Measurements from ENCODE around the gene BANP.
"Not testable (repeated sequence)": the region's sequence is repeated elsewhere in the genome, so short reads cannot be mapped to it uniquely, and the experiment has no call there.

BANP gene

GRCh38 chr16:87993901-87994300 is 42.7 kb downstream of the BANP start:
- no peaks in the 10 kb centered on the region for H3K79me2 ChIP-seq (ENCODE audit: insufficient read depth, low read length)
- no peaks in the 10 kb centered on the region for H3K9me2 ChIP-seq (ENCODE audit: low read depth, low read length)
- no peak overlapping the region for H3K4me2 ChIP-seq (ENCODE audit: low read length)
- no peak overlapping the region for H3K9ac ChIP-seq (ENCODE audit: low read length)
- peaks cover 14% of the 10 kb centered on the region for H3K36me3 ChIP-seq (ENCODE audit: insufficient read depth, low read length)
- no peak overlapping the region for H3K4me3 ChIP-seq (ENCODE audit: low read depth, low read length, poor library complexity, severe bottlenecking)
- no peaks in the 10 kb centered on the region for H4K20me1 ChIP-seq (ENCODE audit: insufficient read depth, low read length)
- no peaks in the 10 kb centered on the region for H3K9me3 ChIP-seq (ENCODE audit: low read length)
- H3K27ac ChIP-seq (ENCODE audit: low read depth, low read length, poor library complexity, severe bottlenecking): no peak overlapping the region
- TF ChIP-seq, protein P1, sequence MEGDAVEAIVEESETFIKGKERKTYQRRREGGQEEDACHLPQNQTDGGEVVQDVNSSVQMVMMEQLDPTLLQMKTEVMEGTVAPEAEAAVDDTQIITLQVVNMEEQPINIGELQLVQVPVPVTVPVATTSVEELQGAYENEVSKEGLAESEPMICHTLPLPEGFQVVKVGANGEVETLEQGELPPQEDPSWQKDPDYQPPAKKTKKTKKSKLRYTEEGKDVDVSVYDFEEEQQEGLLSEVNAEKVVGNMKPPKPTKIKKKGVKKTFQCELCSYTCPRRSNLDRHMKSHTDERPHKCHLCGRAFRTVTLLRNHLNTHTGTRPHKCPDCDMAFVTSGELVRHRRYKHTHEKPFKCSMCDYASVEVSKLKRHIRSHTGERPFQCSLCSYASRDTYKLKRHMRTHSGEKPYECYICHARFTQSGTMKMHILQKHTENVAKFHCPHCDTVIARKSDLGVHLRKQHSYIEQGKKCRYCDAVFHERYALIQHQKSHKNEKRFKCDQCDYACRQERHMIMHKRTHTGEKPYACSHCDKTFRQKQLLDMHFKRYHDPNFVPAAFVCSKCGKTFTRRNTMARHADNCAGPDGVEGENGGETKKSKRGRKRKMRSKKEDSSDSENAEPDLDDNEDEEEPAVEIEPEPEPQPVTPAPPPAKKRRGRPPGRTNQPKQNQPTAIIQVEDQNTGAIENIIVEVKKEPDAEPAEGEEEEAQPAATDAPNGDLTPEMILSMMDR (IDR thresholded peaks at IDR 0.05; ENCODE audit: low read length): no peak
- no peak for TF ChIP-seq EZH2 (IDR thresholded peaks at IDR 0.05; ENCODE audit: borderline replicate concordance, low read length)
- H3F3A ChIP-seq (ENCODE audit: insufficient read depth, low read length): no peaks in the 10 kb centered on the region
- no peak overlapping the region for H2AFZ ChIP-seq (ENCODE audit: low read length)
- H3K4me1 ChIP-seq (ENCODE audit: insufficient read depth, low read length, severe bottlenecking): no peaks in the 10 kb centered on the region
- H3K27me3 ChIP-seq (ENCODE audit: insufficient read depth, low read length): no peaks in the 10 kb centered on the region

DNA sequence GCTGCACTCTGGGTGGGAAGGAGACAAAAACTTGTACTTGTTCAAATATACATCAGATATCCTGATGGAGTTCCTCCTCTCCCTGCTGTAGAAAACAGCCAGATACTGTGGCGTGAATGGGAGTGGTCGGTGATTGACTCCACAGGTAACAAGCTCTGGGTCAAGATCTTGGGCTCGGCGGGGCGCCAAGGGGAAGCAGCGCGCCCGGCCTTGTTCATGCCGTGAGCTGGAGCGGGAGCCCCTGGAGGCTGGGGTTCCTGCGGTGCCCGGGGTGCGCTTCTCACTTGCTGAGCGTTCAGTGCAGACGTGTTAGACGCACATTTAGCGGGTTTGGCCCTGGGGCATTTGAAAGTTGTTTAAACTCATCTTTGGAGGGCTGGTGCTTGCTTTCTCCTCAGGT is 44.4 kb downstream of the BANP start:
- no peaks in the 10 kb centered on the region for H3K4me1 ChIP-seq (ENCODE audit: insufficient read depth, low read length, severe bottlenecking)

GRCh38 chr16:87996962-87997880 is 46.0 kb downstream of the BANP start:
- no peaks in the 10 kb centered on the region for H3K27me3 ChIP-seq (ENCODE audit: insufficient read depth, low read length)
- no peak overlapping the region for H3K4me2 ChIP-seq (ENCODE audit: low read length)
- H3K4me3 ChIP-seq (ENCODE audit: low read depth, low read length, poor library complexity, severe bottlenecking): no peak overlapping the region
- no peak overlapping the region for H2AFZ ChIP-seq (ENCODE audit: low read length)
- TF ChIP-seq EZH2 (IDR thresholded peaks at IDR 0.05; ENCODE audit: borderline replicate concordance, low read length): no peak
- TF ChIP-seq, protein P1 (IDR thresholded peaks at IDR 0.05; ENCODE audit: low read length): no peak
- H3K9me3 ChIP-seq (ENCODE audit: low read length): no peaks in the 10 kb centered on the region
- H3K79me2 ChIP-seq (ENCODE audit: insufficient read depth, low read length): no peaks in the 10 kb centered on the region
- no peaks in the 10 kb centered on the region for H3K4me1 ChIP-seq (ENCODE audit: insufficient read depth, low read length, severe bottlenecking)
- peaks cover 10% of the 10 kb centered on the region for H3K36me3 ChIP-seq (ENCODE audit: insufficient read depth, low read length)
- no peaks in the 10 kb centered on the region for H3K9me2 ChIP-seq (ENCODE audit: low read depth, low read length)
- H3K27ac ChIP-seq (ENCODE audit: low read depth, low read length, poor library complexity, severe bottlenecking): no peak overlapping the region
- H3K9ac ChIP-seq (ENCODE audit: low read length): no peak overlapping the region
- H3F3A ChIP-seq (ENCODE audit: insufficient read depth, low read length): no peaks in the 10 kb centered on the region
- no peaks in the 10 kb centered on the region for H4K20me1 ChIP-seq (ENCODE audit: insufficient read depth, low read length)

More for the DNA sequence above, 44.4 kb downstream of the BANP start:
- no peak overlapping the region for H3K4me2 ChIP-seq (ENCODE audit: low read length)
- H3K4me3 ChIP-seq (ENCODE audit: low read depth, low read length, poor library complexity, severe bottlenecking): no peak overlapping the region
- no peaks in the 10 kb centered on the region for H3K9me2 ChIP-seq (ENCODE audit: low read depth, low read length)
- H3K36me3 ChIP-seq (ENCODE audit: insufficient read depth, low read length): peaks cover 14% of the 10 kb centered on the region
- no peaks in the 10 kb centered on the region for H3K9me3 ChIP-seq (ENCODE audit: low read length)
- no peak overlapping the region for H2AFZ ChIP-seq (ENCODE audit: low read length)
- H3K27ac ChIP-seq (ENCODE audit: low read depth, low read length, poor library complexity, severe bottlenecking): no peak overlapping the region
- H4K20me1 ChIP-seq (ENCODE audit: insufficient read depth, low read length): no peaks in the 10 kb centered on the region
- TF ChIP-seq EZH2 (IDR thresholded peaks at IDR 0.05; ENCODE audit: borderline replicate concordance, low read length): no peak
- TF ChIP-seq, protein P1 (IDR thresholded peaks at IDR 0.05; ENCODE audit: low read length): no peak
- no peak overlapping the region for H3K9ac ChIP-seq (ENCODE audit: low read length)
- no peaks in the 10 kb centered on the region for H3K79me2 ChIP-seq (ENCODE audit: insufficient read depth, low read length)
- no peaks in the 10 kb centered on the region for H3F3A ChIP-seq (ENCODE audit: insufficient read depth, low read length)
- H3K27me3 ChIP-seq (ENCODE audit: insufficient read depth, low read length): no peaks in the 10 kb centered on the region

DNA sequence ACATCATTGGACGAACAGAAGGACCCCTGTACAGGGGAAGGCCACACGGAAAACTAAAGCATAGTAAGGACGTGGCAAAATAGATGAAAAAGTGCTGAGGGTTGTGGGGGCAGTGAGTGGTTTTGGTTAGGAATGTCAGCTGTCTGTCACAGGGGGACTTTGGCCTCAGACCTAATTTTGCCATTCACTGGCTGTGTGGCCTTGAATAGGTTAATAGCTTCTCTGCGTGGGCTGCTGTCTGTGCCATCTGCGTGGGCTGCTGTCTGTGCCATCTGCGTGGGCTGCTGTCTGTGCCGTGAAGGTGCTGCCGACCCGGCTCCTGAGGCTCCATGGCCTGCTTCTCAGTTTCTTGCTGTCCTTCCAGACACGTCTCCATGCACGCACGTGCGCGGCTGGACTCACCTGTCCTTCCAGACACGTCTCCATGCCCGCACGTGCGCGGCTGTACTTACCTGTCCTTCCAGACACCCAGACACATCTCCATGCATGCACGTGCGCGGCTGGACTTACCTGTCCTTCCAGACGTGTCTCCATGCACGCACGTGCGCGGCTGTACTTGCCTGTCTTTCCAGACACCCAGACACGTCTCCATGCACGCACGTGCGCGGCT is 47.1 kb downstream of the BANP start:
- H3K36me3 ChIP-seq (ENCODE audit: insufficient read depth, low read length); H4K20me1 ChIP-seq (ENCODE audit: insufficient read depth, low read length); H3K9me3 ChIP-seq (ENCODE audit: low read length); H2AFZ ChIP-seq (ENCODE audit: low read length); H3F3A ChIP-seq (ENCODE audit: insufficient read depth, low read length); H3K9me2 ChIP-seq (ENCODE audit: low read depth, low read length); H3K27ac ChIP-seq (ENCODE audit: low read depth, low read length, poor library complexity, severe bottlenecking); H3K9ac ChIP-seq (ENCODE audit: low read length); H3K27me3 ChIP-seq (ENCODE audit: insufficient read depth, low read length); H3K4me1 ChIP-seq (ENCODE audit: insufficient read depth, low read length, severe bottlenecking); H3K4me2 ChIP-seq (ENCODE audit: low read length); H3K4me3 ChIP-seq (ENCODE audit: low read depth, low read length, poor library complexity, severe bottlenecking); H3K79me2 ChIP-seq (ENCODE audit: insufficient read depth, low read length): not testable (repeated sequence)

DNA sequence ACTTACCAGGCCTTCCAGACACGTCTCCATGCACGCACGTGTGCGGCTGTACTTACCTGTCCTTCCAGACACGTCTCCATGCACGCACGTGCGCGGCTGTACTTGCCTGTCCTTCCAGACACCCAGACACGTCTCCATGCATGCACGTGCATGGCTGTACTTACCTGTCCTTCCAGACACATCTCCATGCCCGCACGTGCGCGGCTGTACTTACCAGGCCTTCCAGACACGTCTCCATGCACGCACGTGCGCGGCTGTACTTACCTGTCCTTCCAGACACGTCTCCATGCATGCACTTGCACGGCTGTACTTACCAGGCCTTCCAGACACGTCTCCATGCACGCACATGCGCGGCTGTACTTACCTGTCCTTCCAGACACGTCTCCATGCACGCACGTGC is 47.8 kb downstream of the BANP start:
- H4K20me1 ChIP-seq (ENCODE audit: insufficient read depth, low read length); H3K9me2 ChIP-seq (ENCODE audit: low read depth, low read length); H3K79me2 ChIP-seq (ENCODE audit: insufficient read depth, low read length): not testable (repeated sequence)

More for the DNA sequence above, 47.8 kb downstream of the BANP start:
- H3K27ac ChIP-seq (ENCODE audit: low read depth, low read length, poor library complexity, severe bottlenecking); H3K36me3 ChIP-seq (ENCODE audit: insufficient read depth, low read length); H2AFZ ChIP-seq (ENCODE audit: low read length); H3F3A ChIP-seq (ENCODE audit: insufficient read depth, low read length); H3K4me3 ChIP-seq (ENCODE audit: low read depth, low read length, poor library complexity, severe bottlenecking); H3K4me2 ChIP-seq (ENCODE audit: low read length); H3K4me1 ChIP-seq (ENCODE audit: insufficient read depth, low read length, severe bottlenecking); H3K9me3 ChIP-seq (ENCODE audit: low read length); H3K27me3 ChIP-seq (ENCODE audit: insufficient read depth, low read length); H3K9ac ChIP-seq (ENCODE audit: low read length): not testable (repeated sequence)

Data from OCI-LY1 (cell line).